Adipocyte (in vitro differentiated cells): Measurements from ENCODE around the gene MCC.

Source experiments
- DNase-seq: peaks from one replicate; pipeline ENCODE4 v3.0.0-alpha.2; 2015; ENCODE audit warnings: low read depth
- H3K27me3 ChIP-seq: replicated peaks from 2 replicates; pipeline ENCODE4 v1.7.0; 2013; ENCODE audit warnings: mild to moderate bottlenecking, low read length, moderate library complexity; ENCODE audit not compliant: control insufficient read depth, insufficient read depth
- H3K36me3 ChIP-seq: 2 replicates; pipeline ENCODE4 v1.7.0; 2013; ENCODE audit warnings: low read length, mild to moderate bottlenecking, moderate library complexity; ENCODE audit not compliant: control insufficient read depth, insufficient read depth, severe bottlenecking
- H3K4me1 ChIP-seq: 2 replicates; pipeline ENCODE4 v1.7.0; 2013; ENCODE audit warnings: mild to moderate bottlenecking, low read length, moderate library complexity; ENCODE audit not compliant: control insufficient read depth, insufficient read depth
- H3K4me3 ChIP-seq: 2 replicates; pipeline ENCODE4 v1.7.0; 2013; ENCODE audit warnings: mild to moderate bottlenecking, low read length, moderate library complexity
- H3K9ac ChIP-seq: 2 replicates; pipeline ENCODE4 v1.7.0; 2013; ENCODE audit warnings: mild to moderate bottlenecking, low read length, moderate library complexity
- H3K9me3 ChIP-seq: 2 replicates; pipeline ENCODE4 v1.7.0; 2013; ENCODE audit warnings: mild to moderate bottlenecking, low read length, moderate library complexity; ENCODE audit not compliant: control insufficient read depth

The MCC gene

GRCh38 chr5:113117543-113118115, 370.6 kb downstream of the MCC start:
- no peaks in the 10 kb centered on the region for H3K27me3 ChIP-seq
- DNase-seq: no peak
- no peaks in the 10 kb centered on the region for H3K9me3 ChIP-seq
- H3K9ac ChIP-seq: no peak overlapping the region
- H3K4me3 ChIP-seq: no peak overlapping the region
- H3K4me1 ChIP-seq: peaks cover 34% of the 10 kb centered on the region
- no peaks in the 10 kb centered on the region for H3K36me3 ChIP-seq

- H3K36me3 ChIP-seq: no peaks in the 10 kb centered on the region
- no peak overlapping the region for H3K9ac ChIP-seq
- DNase-seq: no peak
Observed at GRCh38 chr5:113115956-113116355, 372.3 kb downstream of the MCC start.

GRCh38 chr5:113115061-113115460, 373.2 kb downstream of the MCC start:
- no peak overlapping the region for H3K9ac ChIP-seq
- H3K36me3 ChIP-seq: no peaks in the 10 kb centered on the region
- H3K9me3 ChIP-seq: no peaks in the 10 kb centered on the region
- H3K4me3 ChIP-seq: no peak overlapping the region
- H3K27me3 ChIP-seq: no peaks in the 10 kb centered on the region
- no peak for DNase-seq
- peaks cover 24% of the 10 kb centered on the region for H3K4me1 ChIP-seq

More at GRCh38 chr5:113115956-113116355, 372.3 kb downstream of the MCC start:
- H3K4me1 ChIP-seq: peaks cover 24% of the 10 kb centered on the region
- H3K4me3 ChIP-seq: no peak overlapping the region
- no peaks in the 10 kb centered on the region for H3K9me3 ChIP-seq
- H3K27me3 ChIP-seq: no peaks in the 10 kb centered on the region

- Histone ChIP-seq H3K36me3 (no peaks in the 10 kb centered on the region), H3K4me1 (peaks cover 21% of the 10 kb centered on the region), H3K27me3 (no peaks in the 10 kb centered on the region), H3K4me3 (no peak overlapping the region), H3K9me3 (no peaks in the 10 kb centered on the region), H3K9ac (no peak overlapping the region)
- no peak for DNase-seq
Observed at GRCh38 chr5:113114559-113114958, 373.7 kb downstream of the MCC start.

- no peaks in the 10 kb centered on the region for H3K27me3 ChIP-seq
- no peaks in the 10 kb centered on the region for H3K9me3 ChIP-seq
- H3K4me3 ChIP-seq: no peak overlapping the region
- H3K36me3 ChIP-seq: no peaks in the 10 kb centered on the region
- peaks cover 9% of the 10 kb centered on the region for H3K4me1 ChIP-seq
- DNase-seq: peak; percentile 8
- H3K9ac ChIP-seq: no peak overlapping the region
Observed at GRCh38 chr5:113112435-113112834, 375.8 kb downstream of the MCC start.

GRCh38 chr5:113110117-113110516, 378.1 kb downstream of the MCC start:
- Histone ChIP-seq H3K27me3 (no peaks in the 10 kb centered on the region), H3K9ac (no peak overlapping the region), H3K4me3 (no peak overlapping the region), H3K36me3 (no peaks in the 10 kb centered on the region), H3K4me1 (peaks cover 9% of the 10 kb centered on the region), H3K9me3 (no peaks in the 10 kb centered on the region)
- no peak for DNase-seq

- DNase-seq: no peak
- Histone ChIP-seq H3K9me3 (no peaks in the 10 kb centered on the region), H3K27me3 (no peaks in the 10 kb centered on the region), H3K4me1 (peaks cover 9% of the 10 kb centered on the region), H3K36me3 (no peaks in the 10 kb centered on the region), H3K4me3 (no peak overlapping the region), H3K9ac (no peak overlapping the region)
Observed at GRCh38 chr5:113109344-113109743, 378.9 kb downstream of the MCC start.

- DNase-seq: no peak
- Histone ChIP-seq H3K4me1 (peaks cover 9% of the 10 kb centered on the region), H3K9ac (no peak overlapping the region), H3K9me3 (no peaks in the 10 kb centered on the region), H3K36me3 (no peaks in the 10 kb centered on the region), H3K4me3 (no peak overlapping the region), H3K27me3 (no peaks in the 10 kb centered on the region)
Observed at GRCh38 chr5:113108485-113108884, 379.8 kb downstream of the MCC start.

- Histone ChIP-seq H3K27me3 (no peaks in the 10 kb centered on the region), H3K36me3 (peaks cover 4% of the 10 kb centered on the region), H3K9ac (no peak overlapping the region), H3K9me3 (no peaks in the 10 kb centered on the region), H3K4me3 (no peak overlapping the region), H3K4me1 (no peaks in the 10 kb centered on the region)
- DNase-seq: no peak
Observed at GRCh38 chr5:113106821-113107220, 381.4 kb downstream of the MCC start.

- H3K27me3 ChIP-seq: no peaks in the 10 kb centered on the region
- H3K9me3 ChIP-seq: no peaks in the 10 kb centered on the region
- H3K4me1 ChIP-seq: no peaks in the 10 kb centered on the region
- peaks cover 8% of the 10 kb centered on the region for H3K36me3 ChIP-seq
- no peak for DNase-seq
- H3K9ac ChIP-seq: no peak overlapping the region
- H3K4me3 ChIP-seq: no peak overlapping the region
Observed at GRCh38 chr5:113105693-113106280, 382.5 kb downstream of the MCC start.

- Histone ChIP-seq H3K4me3 (no peak overlapping the region), H3K27me3 (no peaks in the 10 kb centered on the region), H3K4me1 (no peaks in the 10 kb centered on the region), H3K9me3 (no peaks in the 10 kb centered on the region), H3K9ac (no peak overlapping the region), H3K36me3 (peaks cover 12% of the 10 kb centered on the region)
- DNase-seq: no peak
Observed at GRCh38 chr5:113103330-113103729, 384.9 kb downstream of the MCC start.

- H3K36me3 ChIP-seq: peaks cover 12% of the 10 kb centered on the region
- H3K27me3 ChIP-seq: no peaks in the 10 kb centered on the region
- H3K9me3 ChIP-seq: no peaks in the 10 kb centered on the region
- no peaks in the 10 kb centered on the region for H3K4me1 ChIP-seq
- DNase-seq: no peak
- H3K4me3 ChIP-seq: no peak overlapping the region
- H3K9ac ChIP-seq: no peak overlapping the region
Observed at GRCh38 chr5:113102121-113102531, 386.1 kb downstream of the MCC start.
